Smooth muscle cell (in vitro differentiated cells): ENCODE results near the gene MGAT4B. TPM values are rescaled to one million over a fixed set of nuclear protein-coding genes. Genes with fewer than 3 reads are reported as not detected.

Experiments used
- DNase-seq: peaks from one replicate; lab custom pipeline; 2025; ENCODE audit not compliant: unreplicated experiment; lab: John Stamatoyannopoulos, UW
- H2AFZ ChIP-seq: fragments of 200-600 bp; sonication (generic); 2 replicates; pipeline ENCODE4 v1.6.0; 2016; ENCODE audit warnings: antibody characterized with exemption, low read depth, mild to moderate bottlenecking
- H3F3A ChIP-seq: fragments of 200-600 bp; sonication (generic); 2 replicates; pipeline ENCODE4 v1.6.0; 2017; ENCODE audit warnings: antibody characterized with exemption, low read depth
- H3K27ac ChIP-seq: fragments of 200-600 bp; sonication (generic); 2 replicates; pipeline ENCODE4 v1.5.1; 2016; ENCODE audit warnings: low read depth, mild to moderate bottlenecking
- H3K27me3 ChIP-seq: fragments of 200-600 bp; sonication (generic); 2 replicates; pipeline ENCODE4 v1.6.1; 2016; ENCODE audit warnings: low read depth, mild to moderate bottlenecking
- H3K36me3 ChIP-seq: fragments of 200-600 bp; sonication (generic); 2 replicates; pipeline ENCODE4 v1.5.1; 2016; ENCODE audit warnings: low read depth
- H3K4me1 ChIP-seq: fragments of 200-600 bp; sonication (generic); 2 replicates; pipeline ENCODE4 v1.5.1; 2016; ENCODE audit warnings: low read depth
- H3K4me2 ChIP-seq: fragments of 200-600 bp; sonication (generic); 2 replicates; pipeline ENCODE4 v1.6.0; 2016; ENCODE audit warnings: mild to moderate bottlenecking
- H3K4me3 ChIP-seq: fragments of 200-600 bp; sonication (generic); 2 replicates; pipeline ENCODE4 v1.5.1; 2016; ENCODE audit warnings: mild to moderate bottlenecking
- H3K79me2 ChIP-seq: fragments of 200-600 bp; sonication (generic); 2 replicates; pipeline ENCODE4 v1.6.0; 2016; ENCODE audit warnings: low read depth, mild to moderate bottlenecking
- H3K9ac ChIP-seq: fragments of 200-600 bp; sonication (generic); 2 replicates; pipeline ENCODE4 v1.6.0; 2016; ENCODE audit warnings: low read depth
- H3K9me3 ChIP-seq: fragments of 200-600 bp; sonication (generic); replicated peaks from 2 replicates; pipeline ENCODE4 v1.5.1; 2016; ENCODE audit warnings: low read depth
- H4K20me1 ChIP-seq: fragments of 200-600 bp; sonication (generic); 2 replicates; pipeline ENCODE4 v1.6.0; 2016; ENCODE audit warnings: low read depth
- CTCF ChIP-seq: fragments of 200-600 bp; sonication (generic); IDR thresholded peaks from 2 replicates; pipeline ENCODE4 v1.5.1; 2017; ENCODE audit warnings: borderline replicate concordance, mild to moderate bottlenecking, antibody characterized with exemption; ENCODE audit not compliant: insufficient read depth, poor library complexity, severe bottlenecking
- WGBS: methylation state at CpG from one replicate; pipeline ENCODE4 v1.1.7; 2016; ENCODE audit warnings: low lambda C conversion rate; 5-methylcytosine and 5-hydroxymethylcytosine counted together
- polyA plus RNA-seq: library from polyadenylated mRNA; unstranded; fragments of >200 nt; fragmentation: Nextera tagmentation; extraction: Ambion mirVana; gene quantifications from 2 replicates; pipeline ENCODE4 v1.2.1, GENCODE V29; 2016
- total RNA-seq: library from RNA; depleted of rRNA; stranded (reverse); fragments of >200 nt; gene quantifications from 2 replicates; pipeline ENCODE4 v1.2.3, GENCODE V29; 2014

The MGAT4B gene
- total and polyA plus RNA-seq, 2 experiments from 2014 or later = 60.0 to 121 TPM

GRCh38 chr5:179769796-179770195 is 36.9 kb downstream of the MGAT4B start:
- Histone ChIP-seq H3K27ac (no peak overlapping the region), H4K20me1 (peaks cover 57% of the 10 kb centered on the region), H3K27me3 (no peaks in the 10 kb centered on the region), H3K36me3 (peaks cover 11% of the 10 kb centered on the region), H3K9me3 (no peaks in the 10 kb centered on the region), H3K4me1 (peaks cover 12% of the 10 kb centered on the region), H3F3A (peaks cover 12% of the 10 kb centered on the region), H3K4me3 (no peak overlapping the region), H3K79me2 (peaks cover 41% of the 10 kb centered on the region), H2AFZ (no peak overlapping the region), H3K9ac (no peak overlapping the region), H3K4me2 (no peak overlapping the region)
- TF ChIP-seq CTCF = no peak
- 97% methylated on average over 5 of the region's 5 CpGs for WGBS
- no peak for DNase-seq

DNA sequence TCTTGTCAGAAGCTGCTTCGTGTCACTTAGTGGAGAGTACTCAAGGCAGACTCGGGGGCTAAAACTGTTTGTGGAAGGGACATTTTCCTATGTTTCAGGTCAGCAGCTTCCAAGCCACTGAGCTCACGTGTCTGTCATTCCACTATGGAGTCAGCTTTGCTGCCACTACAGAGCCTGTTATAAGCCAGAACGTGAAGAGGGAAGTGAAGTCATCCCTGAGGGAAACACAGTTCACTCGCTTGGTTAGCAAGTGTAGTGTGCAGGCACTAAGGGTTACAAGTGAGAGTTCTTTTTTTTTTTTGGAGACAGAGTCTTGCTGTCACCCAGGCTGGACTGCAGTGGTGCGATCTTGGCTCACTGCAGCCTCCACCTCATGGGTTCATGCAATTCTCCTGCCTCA is 37.4 kb downstream of the MGAT4B start:
- H3K9ac ChIP-seq = no peak overlapping the region
- no peaks in the 10 kb centered on the region for H3K9me3 ChIP-seq
- H3K4me3 ChIP-seq = no peak overlapping the region
- H3K4me2 ChIP-seq = no peak overlapping the region
- no peak for TF ChIP-seq CTCF
- H3K27me3 ChIP-seq = no peaks in the 10 kb centered on the region
- H3K4me1 ChIP-seq = peaks cover 12% of the 10 kb centered on the region
- no peak overlapping the region for H2AFZ ChIP-seq
- DNase-seq = no peak
- H3K27ac ChIP-seq = no peak overlapping the region
- peaks cover 61% of the 10 kb centered on the region for H4K20me1 ChIP-seq
- H3K79me2 ChIP-seq = peaks cover 41% of the 10 kb centered on the region
- H3F3A ChIP-seq = peaks cover 13% of the 10 kb centered on the region
- 92% methylated on average over 6 of the region's 6 CpGs for WGBS
- peaks cover 9% of the 10 kb centered on the region for H3K36me3 ChIP-seq

DNA sequence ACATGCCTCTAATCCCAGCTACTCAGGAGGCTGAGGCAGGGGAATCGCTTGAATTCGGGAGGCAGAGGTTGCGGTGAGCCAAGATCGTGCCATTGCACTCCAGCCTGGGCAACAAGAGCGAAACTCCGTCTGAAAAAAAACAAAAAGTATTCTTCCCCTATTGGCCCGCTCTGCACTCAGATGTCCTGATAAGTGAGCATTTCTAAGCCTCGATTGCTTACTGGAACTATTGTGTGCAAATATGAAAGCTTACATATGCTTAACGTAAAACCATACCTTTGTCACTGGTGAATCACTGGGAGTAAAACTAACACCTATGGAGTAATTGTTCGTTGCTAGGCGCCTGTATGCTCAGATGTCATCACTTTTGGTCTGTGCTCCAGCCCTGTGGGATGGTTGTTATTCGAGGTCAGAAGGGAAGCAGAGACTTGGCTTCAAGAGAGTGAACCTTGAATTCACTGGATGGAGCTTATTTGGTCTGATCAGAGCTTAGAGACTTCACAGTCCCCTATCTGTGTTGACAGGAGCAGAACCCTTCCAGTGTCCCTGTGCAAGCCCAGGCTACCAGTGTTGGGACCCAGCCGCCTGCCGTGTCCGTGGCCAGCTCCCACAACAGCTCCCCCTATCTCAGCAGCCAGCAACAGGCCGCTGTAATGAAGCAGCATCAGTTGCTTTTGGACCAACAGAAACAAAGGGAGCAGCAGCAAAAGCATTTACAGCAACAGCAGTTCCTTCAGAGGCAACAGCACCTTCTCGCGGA is 38.2 kb downstream of the MGAT4B start:
- no peak overlapping the region for H3K4me2 ChIP-seq
- no peak overlapping the region for H3K9ac ChIP-seq
- no peak overlapping the region for H3K4me3 ChIP-seq
- 90% methylated on average over 18 of the region's 18 CpGs for WGBS
- H3K36me3 ChIP-seq = peaks cover 9% of the 10 kb centered on the region
- H3F3A ChIP-seq = peaks cover 19% of the 10 kb centered on the region
- peak overlapping the region; percentile 28 for H3K27ac ChIP-seq
- TF ChIP-seq CTCF = no peak
- no peaks in the 10 kb centered on the region for H3K27me3 ChIP-seq
- no peaks in the 10 kb centered on the region for H3K9me3 ChIP-seq
- DNase-seq = no peak
- H3K79me2 ChIP-seq = peaks cover 47% of the 10 kb centered on the region
- H3K4me1 ChIP-seq = peaks cover 14% of the 10 kb centered on the region
- peaks cover 68% of the 10 kb centered on the region for H4K20me1 ChIP-seq
- no peak overlapping the region for H2AFZ ChIP-seq
